Stimulated activated CD4-positive, alpha-beta T cell treated with anti-CD3 and anti-CD28 coated beads, Interleukin-4, amount 100 ng/mL, for 1 hour (primary cell): ENCODE results near the gene RNF31.

Experiments
- DNase-seq: peaks from one replicate; pipeline ENCODE4 v3.0.0-alpha.2; 2020

The RNF31 gene

DNA sequence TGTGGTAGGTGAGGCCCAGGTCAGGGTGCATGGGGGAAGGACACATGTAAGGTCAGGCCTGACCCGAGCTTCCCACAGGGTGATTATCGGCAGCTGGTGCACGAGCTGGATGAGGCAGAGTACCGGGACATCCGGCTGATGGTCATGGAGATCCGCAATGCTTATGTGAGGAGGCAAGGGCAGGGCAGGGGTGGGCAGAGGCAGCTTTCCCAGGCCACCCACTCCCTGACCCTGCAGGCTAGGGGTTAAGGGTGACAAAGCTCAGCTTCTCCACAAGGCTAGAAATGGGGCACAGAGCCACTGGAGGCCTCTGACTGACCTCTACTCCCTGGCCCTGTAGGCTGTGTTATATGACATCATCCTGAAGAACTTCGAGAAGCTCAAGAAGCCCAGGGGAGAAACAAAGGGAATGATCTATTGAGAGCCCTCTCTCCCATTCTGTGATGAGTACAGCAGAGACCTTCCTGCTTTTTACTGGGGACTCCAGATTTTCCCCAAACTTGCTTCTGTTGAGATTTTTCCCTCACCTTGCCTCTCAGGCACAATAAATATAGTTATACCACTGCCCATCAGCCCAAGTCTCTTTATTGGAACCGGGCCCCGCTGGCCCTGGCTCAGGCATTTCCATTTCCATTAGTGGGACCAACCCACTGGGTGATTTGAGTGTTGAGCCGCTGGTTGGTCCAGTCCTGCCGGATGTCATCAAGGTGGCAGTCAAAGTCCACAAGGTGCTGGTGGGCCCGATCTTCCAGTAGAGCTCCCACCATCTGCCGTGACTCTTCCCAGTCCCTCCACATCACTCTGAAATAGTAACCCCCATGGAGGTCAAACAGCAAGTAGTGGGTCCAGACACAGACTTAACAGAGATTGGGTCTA lies 8.7 kb upstream of the RNF31 start:
- no peak for DNase-seq

DNA sequence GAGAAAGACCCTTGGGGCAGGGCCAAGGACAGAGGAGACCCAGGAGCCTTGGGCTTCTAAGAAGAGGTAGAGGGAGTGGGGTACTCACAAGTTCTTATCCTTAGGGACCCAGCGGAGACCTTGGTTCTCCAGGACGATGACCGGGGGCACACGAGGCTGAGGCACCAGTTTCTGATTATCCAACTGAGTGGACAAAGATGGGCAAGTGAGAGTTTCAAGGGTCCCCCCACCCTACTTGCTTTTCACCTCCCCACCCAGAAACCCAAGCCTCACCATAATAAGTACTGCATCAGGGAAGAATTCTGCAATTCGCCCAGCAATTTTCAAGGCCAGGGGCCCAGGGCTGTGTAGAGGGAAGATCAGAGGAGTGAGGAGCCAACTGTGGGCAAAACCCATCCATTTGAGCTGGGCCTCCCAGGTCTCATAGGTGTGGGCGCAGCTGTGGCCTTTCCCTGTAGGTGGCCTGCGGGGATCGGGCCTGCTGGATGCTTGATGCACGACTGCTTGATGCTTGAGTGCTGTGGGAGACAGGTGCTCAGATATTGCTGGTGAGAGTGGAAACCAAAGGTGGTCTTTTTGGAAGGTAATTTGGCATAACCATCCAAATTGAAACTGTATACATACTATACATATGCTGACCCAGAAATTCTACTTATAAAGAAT lies 7.9 kb upstream of the RNF31 start:
- no peak for DNase-seq

DNA sequence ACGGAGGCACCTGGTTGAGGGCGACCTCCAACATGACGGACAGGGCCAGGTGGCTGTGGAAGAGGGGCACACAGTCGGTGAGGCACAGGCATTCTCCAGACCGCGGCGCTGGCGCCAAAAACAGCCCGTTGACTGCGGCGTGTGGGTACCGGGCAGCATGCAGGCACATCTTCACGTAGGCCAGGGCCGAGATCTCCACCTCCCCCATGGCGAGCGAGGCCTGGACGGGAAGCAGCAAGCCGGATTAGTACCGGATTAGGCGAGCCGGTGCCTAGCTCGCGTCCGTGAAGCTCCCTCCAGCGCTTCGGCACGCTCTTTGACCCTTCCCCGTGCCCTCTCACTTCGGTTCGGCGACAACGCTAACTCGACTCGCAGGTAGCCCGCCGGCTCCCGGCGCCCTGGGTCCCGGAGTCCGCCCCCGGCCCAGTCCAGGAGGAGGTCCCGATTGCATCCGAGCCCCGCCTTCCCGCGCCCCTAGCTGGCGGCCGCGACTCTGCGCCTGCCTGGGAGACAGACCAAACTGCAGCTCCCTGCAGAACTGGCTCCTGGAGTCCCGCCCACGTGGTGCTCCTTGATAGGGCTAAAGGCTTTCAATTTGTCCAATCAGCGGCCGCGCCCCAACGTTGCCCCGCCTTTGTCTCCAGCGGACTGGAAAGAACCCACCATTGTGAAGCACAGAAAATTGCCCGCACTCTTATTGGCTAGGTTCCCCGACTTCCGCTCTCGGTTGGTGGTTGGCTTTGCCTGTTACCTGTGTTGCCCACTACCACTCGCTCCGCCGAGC lies 6.0 kb upstream of the RNF31 start, which contains the start of gene EMC9:
EMC9 (minus strand) TSS at position 495 of the 784 bp plus-strand sequence; CDS start at position 208, 287 bp downstream.
- peak; percentile 99 for DNase-seq

DNA sequence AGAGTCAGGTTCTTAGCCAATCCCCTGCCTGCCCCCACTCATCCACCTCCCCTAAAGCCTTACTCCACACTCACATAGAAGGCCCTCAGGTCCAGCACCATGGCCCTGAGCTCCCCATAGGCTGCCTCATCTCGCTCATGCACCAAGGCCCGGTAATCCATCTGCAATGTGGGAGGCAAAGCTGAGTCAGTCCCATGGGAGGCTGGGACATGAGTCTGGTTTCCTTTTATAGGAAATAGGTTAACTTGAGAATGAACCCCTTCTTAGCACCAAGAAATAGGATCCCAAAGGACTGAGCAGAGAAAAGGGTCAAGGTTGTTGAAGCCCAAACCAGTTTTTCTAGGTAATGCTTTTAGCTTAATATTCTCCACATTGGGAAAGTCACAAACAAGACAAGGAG lies 3.8 kb upstream of the RNF31 start:
- no peak for DNase-seq

DNA sequence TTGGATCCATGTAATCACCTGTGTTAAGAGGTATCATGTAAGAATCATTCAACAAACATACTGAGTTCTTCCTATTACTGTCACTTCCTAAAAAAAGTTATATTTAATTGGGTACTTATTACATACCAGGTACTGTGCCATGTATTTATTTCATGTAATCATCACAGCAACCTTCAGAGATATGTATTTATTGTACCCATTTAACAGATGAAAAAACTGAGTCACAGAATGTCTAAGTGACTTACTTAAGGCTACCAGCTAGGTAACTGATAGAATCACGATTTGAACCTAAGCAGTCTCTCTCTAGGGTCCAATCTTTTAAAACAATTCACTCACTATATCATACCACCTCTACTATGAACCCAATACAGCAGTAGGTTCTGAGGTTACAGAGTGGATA lies 2.8 kb upstream of the RNF31 start:
- no peak for DNase-seq

DNA sequence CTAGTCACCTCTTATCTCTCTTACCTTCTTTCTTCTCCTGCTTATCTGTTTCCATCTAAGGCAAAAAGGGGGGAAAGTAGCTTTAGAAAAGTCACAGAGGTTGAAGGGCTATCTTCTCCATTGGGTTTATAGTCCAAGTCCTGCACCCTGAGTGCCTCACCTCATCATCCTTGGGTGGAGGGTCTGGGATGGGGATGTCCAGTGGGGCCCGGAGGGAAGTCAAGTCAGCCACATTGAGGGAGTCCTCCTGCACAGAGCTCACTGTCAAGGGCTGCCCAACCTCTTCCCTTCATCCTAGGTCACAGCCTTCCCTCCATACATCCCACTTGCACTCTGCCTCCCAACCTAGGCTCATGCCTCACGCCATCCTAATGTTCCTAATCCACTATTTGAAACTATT lies 2.1 kb upstream of the RNF31 start:
- DNase-seq: no peak

DNA sequence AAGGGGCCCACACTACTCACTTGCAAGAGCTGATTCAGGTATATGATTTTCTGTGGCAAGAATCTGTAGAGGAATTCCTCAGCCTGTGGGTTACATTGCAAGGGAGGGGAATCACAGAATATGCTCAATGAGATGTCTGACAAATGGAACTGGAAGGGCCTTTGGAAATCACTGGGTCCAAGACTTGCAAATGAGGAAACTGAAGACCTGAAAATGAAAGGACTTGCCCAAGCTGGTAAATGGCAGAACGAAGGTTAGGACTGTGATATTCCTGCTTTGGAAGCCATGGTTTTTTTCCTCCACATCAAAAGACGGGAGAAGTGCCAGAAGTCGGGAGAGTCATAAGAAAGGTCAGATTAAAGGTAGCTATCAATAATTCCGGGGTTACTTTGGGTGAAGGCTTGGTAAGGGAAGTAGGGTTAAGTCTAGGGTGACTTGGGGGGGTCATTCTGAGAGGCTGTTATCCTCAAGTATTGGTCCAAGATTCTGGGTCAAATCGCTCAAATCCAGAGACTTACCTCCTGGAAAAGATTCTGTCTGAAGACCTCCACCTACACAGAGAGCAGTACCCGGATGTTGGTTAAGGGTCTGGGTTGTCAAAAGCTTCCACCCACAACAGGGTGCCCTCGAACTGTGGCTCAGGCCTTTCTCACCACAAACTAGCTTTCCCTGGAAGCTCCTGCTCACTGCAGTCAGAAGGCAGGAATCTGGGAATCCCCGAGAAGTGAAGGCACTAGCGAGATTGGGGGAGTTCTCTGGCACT lies 1.4 kb upstream of the RNF31 start:
- no peak for DNase-seq

DNA sequence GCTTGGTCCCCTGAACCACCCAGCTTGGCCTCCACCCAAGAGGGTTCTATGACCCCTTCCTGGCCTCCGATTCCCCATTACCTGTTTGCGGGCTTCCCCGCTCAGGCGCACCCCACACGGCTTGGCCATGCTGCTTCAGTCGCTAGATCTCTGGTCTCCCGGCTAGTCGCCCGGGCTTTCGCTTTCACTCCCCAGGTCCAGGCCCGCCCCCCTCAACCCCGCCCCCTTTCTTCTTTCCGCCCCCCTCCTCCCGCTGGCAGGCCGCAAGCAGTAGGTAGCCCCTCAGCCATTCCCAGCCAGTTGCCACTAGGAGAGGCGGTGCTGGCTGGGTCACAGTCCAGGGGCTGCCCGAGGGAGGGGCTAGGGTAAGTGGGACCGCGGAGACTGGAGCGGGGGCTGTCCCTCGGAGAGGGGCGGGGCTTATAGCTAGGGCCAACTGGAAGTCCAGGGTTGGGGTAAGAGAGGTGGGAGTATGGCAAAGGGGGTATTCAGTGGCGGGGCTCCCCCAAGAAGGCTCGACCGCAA lies 783 bp upstream of the RNF31 start, which contains the start of gene PSME2:
PSME2 (minus strand) TSS at position 158 of the 525 bp plus-strand sequence; CDS start at position 129, 29 bp downstream.
- peak; percentile 77 for DNase-seq

DNA sequence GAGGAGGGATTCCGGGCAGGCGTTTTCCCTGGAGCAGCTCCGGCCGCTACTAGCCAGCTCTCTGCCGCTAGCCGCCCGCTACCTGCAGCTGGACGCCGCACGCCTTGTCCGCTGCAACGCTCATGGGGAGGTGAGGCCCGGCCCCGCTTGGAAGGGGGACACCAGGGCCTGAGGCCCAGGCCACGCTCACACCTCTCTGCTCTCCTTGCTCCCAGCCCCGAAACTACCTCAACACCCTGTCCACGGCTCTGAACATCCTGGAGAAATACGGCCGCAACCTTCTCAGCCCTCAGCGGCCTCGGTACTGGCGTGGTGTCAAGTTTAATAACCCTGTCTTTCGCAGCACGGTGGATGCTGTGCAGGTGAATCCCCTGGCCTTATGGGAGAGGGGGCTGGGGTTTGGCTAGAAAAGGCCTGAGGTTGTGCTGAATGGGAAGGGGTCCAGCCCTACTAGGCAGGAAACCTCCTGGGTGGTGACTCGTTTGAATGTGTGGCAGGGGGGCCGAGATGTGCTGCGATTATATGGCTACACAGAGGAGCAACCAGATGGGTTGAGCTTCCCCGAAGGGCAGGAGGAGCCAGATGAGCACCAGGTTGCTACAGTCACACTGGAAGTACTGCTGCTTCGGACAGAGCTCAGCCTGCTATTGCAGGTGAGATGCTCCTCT lies 597 bp downstream of the RNF31 start:
- no peak for DNase-seq

DNA sequence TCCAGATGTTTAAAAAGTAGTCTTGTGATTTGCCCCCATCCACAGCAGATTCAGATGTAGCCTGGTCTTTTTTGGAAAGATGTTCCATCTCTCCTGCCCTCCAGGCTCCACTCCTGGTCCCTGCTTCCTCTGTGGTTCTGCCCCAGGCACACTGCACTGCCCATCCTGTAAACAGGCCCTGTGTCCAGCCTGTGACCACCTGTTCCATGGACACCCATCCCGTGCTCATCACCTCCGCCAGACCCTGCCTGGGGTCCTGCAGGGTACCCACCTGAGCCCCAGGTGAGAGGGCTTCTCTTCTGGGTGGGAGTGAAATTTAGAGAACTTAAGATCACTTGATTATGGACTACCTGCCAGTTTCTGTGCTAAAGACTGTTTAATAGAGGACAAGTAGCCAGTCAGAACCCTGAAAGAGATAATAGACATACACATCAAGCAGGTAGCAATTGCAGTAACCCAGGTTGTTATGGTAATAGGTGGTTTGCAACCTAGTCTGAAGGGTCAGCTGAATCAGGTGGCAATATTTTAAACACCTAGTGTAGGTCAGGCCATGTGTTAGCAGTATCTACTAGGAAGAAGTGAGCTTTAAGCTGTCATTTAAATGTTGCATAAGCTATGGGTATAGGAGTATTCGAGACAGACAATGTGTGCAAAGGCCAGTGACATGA lies 2.1 kb downstream of the RNF31 start:
- DNase-seq: no peak

DNA sequence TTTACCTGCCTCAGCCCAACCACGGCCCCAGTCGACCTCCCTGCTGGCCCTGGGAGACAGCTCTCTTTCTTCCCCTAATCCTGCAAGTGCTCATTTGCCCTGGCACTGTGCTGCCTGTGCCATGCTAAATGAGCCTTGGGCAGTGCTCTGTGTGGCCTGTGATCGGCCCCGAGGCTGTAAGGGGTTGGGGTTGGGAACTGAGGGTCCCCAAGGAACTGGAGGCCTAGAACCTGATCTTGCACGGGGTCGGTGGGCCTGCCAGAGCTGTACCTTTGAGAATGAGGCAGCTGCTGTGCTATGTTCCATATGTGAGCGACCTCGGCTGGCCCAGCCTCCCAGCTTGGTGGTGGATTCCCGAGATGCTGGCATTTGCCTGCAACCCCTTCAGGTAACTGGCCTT lies 2.8 kb downstream of the RNF31 start:
- no peak for DNase-seq

DNA sequence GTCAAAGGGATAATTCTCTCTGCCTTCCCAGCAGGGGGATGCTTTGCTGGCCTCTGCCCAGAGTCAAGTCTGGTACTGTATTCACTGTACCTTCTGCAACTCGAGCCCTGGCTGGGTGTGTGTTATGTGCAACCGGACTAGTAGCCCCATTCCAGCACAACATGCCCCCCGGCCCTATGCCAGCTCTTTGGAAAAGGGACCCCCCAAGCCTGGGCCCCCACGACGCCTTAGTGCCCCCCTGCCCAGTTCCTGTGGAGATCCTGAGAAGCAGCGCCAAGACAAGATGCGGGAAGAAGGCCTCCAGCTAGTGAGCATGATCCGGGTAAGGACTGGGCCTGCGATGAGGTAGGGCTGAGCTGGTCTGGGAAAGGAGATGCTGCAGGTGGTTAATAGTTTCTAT lies 3.3 kb downstream of the RNF31 start:
- DNase-seq: no peak

DNA sequence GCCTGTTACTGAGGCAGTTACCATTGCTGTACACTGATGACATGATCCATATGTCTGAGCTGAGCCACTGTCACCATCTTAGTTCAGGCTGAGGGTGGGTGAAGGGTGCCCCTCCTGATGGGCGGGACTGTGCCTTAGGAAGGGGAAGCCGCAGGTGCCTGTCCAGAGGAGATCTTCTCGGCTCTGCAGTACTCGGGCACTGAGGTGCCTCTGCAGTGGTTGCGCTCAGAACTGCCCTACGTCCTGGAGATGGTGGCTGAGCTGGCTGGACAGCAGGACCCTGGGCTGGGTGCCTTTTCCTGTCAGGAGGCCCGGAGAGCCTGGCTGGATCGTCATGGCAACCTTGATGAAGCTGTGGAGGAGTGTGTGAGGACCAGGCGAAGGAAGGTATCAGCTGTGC lies 3.7 kb downstream of the RNF31 start:
- DNase-seq: no peak

DNA sequence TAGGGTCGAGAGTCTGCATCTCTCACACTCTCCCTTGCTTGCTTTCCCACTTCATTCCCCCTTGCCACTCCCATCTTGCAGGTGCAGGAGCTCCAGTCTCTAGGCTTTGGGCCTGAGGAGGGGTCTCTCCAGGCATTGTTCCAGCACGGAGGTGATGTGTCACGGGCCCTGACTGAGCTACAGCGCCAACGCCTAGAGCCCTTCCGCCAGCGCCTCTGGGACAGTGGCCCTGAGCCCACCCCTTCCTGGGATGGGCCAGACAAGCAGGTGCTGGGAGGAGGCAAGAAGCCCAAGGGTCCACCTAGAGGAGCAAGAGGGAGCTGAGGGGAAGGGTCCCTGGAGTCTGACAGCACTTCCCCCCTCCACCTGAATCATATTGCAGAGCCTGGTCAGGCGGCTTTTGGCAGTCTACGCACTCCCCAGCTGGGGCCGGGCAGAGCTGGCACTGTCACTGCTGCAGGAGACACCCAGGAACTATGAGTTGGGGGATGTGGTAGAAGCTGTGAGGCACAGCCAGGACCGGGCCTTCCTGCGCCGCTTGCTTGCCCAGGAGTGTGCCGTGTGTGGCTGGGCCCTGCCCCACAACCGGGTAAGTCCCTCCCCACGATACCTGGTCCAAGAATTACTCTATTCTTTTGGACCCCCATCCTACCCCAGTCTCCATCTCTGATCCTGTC lies 4.2 kb downstream of the RNF31 start:
- no peak for DNase-seq

DNA sequence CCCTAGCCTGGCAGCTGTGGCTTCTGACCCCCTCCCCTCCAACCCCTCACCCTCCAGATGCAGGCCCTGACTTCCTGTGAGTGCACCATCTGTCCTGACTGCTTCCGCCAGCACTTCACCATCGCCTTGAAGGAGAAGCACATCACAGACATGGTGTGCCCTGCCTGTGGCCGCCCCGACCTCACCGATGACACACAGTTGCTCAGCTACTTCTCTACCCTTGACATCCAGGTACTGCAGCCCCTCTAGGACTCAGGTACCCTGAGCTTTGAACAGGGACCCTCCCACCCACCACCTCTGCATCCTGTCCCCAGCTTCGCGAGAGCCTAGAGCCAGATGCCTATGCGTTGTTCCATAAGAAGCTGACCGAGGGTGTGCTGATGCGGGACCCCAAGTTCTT lies 7.8 kb downstream of the RNF31 start:
- no peak for DNase-seq

DNA sequence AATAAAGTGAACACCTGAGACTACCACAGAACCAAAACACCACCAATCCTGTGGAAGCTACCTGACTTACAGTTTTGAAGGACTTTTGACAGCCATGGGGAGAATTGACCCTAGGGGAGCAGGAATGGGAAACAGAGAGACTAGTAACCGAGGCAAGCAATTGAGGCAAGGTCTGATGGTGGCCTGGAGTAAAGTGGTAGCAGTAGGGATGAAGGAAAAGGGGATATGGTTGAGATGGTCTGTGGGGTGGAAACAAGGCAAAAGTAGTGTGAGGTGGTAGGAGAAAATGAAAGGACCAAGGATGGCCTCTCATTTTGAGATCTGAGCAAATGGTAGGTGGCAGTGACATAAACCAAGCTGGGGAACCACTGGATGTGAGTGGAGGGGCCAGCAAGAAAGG lies 9.5 kb downstream of the RNF31 start:
- no peak for DNase-seq

DNA sequence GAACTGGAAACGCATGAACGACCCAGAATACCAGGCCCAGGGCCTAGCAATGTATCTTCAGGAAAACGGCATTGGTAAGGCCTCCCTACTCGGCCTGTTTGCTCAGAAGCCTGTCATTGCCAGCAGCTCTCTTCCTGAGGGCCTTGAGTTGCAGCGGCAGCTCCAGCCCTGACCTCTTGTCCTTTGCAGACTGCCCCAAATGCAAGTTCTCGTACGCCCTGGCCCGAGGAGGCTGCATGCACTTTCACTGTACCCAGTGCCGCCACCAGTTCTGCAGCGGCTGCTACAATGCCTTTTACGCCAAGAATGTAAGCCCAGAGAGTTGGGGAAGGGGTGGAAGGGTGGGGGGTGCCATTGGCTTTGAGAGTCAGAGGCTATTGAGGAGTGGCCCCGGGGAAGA lies 10.0 kb downstream of the RNF31 start:
- no peak for DNase-seq

DNA sequence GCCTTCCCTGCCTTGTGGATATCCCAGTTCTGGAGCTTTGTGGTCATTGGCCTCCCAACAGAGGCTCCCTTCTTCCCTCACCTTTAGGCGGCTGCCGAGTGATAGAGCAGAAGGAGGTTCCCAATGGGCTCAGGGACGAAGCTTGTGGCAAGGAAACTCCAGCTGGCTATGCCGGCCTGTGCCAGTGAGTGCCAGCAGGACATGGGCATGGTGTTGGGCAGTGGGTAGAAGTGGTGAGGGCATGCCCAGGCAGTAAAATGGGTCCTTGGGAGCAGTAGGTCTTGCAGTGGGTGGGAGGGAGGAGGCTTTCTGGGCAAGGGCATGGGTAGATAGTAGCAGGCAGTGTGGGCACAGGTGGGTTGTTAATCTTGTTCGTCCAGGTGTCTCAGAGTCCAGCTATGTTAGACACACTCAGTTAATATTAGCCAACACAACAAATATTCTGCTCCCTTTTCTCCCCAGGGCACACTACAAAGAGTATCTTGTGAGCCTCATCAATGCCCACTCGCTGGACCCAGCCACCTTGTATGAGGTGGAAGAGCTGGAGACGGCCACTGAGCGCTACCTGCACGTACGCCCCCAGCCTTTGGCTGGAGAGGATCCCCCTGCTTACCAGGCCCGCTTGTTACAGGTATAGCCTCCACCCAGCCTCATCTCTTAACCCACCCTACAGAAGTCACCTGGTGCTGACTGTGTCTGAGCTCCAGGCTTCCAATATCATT lies 12.6 kb downstream of the RNF31 start:
- no peak for DNase-seq

DNA sequence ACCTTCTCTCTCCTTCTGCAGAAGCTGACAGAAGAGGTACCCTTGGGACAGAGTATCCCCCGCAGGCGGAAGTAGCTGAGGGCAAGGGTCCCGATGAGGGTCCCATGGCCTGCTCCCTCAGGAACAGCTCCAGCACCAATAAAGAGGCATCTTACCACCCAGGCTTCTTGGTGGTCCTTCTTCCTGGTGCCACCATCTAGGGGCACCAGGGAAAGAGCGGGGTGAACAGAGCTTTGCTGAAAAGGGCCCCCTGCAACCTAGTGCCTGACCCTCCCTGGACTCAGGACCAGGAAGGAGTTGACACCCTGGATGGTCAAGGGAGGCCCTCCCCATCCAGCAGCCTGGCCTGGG lies 13.2 kb downstream of the RNF31 start:
- no peak for DNase-seq
